HL-60 (cell line): ENCODE data around the gene WNT7A.

Experiments used
- CTCF ChIP-seq: IDR thresholded peaks from one replicate; pipeline ENCODE4 v1.5.1; 2011; ENCODE audit warnings: low read length, control low read depth, inconsistent platforms; ENCODE audit not compliant: insufficient read depth
- GABPA ChIP-seq: IDR thresholded peaks from 2 replicates; pipeline ENCODE4 v1.6.1; 2012; ENCODE audit warnings: low read depth
- POLR2AphosphoS5 ChIP-seq: IDR thresholded peaks from 2 replicates; pipeline ENCODE4 v1.6.1; 2012; ENCODE audit warnings: low read depth
- REST ChIP-seq: IDR thresholded peaks from 2 replicates; pipeline ENCODE4 v1.6.1; 2012; ENCODE audit warnings: low read depth; ENCODE audit not compliant: insufficient replicate concordance
- SPI1 ChIP-seq: IDR thresholded peaks from 2 replicates; pipeline ENCODE4 v1.6.1; 2012; ENCODE audit warnings: low read depth, mild to moderate bottlenecking, borderline replicate concordance

GRCh38 chr3:13812034-13812471 is 67.8 kb downstream of the WNT7A start:
- no peak for TF ChIP-seq POLR2AphosphoS5
- TF ChIP-seq CTCF = no peak
- TF ChIP-seq GABPA = no peak
- no peak for TF ChIP-seq REST
- no peak for TF ChIP-seq SPI1
